HG03039 (cell line): ENCODE measurements around the gene ZNF90.
"Not testable (repeated sequence)": the region's sequence is repeated elsewhere in the genome, so short reads cannot be mapped to it uniquely, and the experiment has no call there.

ENCODE experiments used
- ATAC-seq: cut with Tn5 transposase; IDR thresholded peaks from one replicate; pipeline ENCODE4 v1.9.1; 2021; ENCODE audit warnings: mild to moderate bottlenecking, moderate library complexity; ENCODE audit not compliant: unreplicated experiment

The ZNF90 gene

GRCh38 chr19:20077791-20078463, at the start of gene ZNF90:
ZNF90 (plus strand) TSS chr19:20078000; CDS start chr19:20078133, 133 bp downstream.
- ATAC-seq = peak; percentile 81

GRCh38 chr19:20028611-20029010, 49.2 kb upstream of the ZNF90 start:
- no peak for ATAC-seq

- ATAC-seq = no peak
Measured at GRCh38 chr19:20035935-20036334, 41.9 kb upstream of the ZNF90 start.

GRCh38 chr19:20038358-20039202, 39.2 kb upstream of the ZNF90 start:
- ATAC-seq = no peak

- peak; percentile 95 for ATAC-seq
Measured at GRCh38 chr19:20039203-20039723, 38.5 kb upstream of the ZNF90 start, which contains the start of gene ZNF682. ZNF682 (minus strand) TSS chr19:20039505; CDS start chr19:20039345, 160 bp downstream.

GRCh38 chr19:20044663-20045062, 33.1 kb upstream of the ZNF90 start:
- ATAC-seq = no peak

- ATAC-seq = not testable (repeated sequence)
Measured at GRCh38 chr19:20045742-20046141, 32.1 kb upstream of the ZNF90 start.

GRCh38 chr19:20051841-20052768, 25.7 kb upstream of the ZNF90 start:
- peak; percentile 90 for ATAC-seq

GRCh38 chr19:20058738-20059137, 19.1 kb upstream of the ZNF90 start:
- not testable (repeated sequence) for ATAC-seq

GRCh38 chr19:20060282-20060681, 17.5 kb upstream of the ZNF90 start:
- ATAC-seq = no peak

GRCh38 chr19:20066861-20067260, 10.9 kb upstream of the ZNF90 start:
- ATAC-seq = no peak

- no peak for ATAC-seq
Measured at GRCh38 chr19:20067943-20068342, 9.9 kb upstream of the ZNF90 start.

GRCh38 chr19:20068559-20068958, 9.2 kb upstream of the ZNF90 start:
- ATAC-seq = not testable (repeated sequence)

GRCh38 chr19:20070691-20071090, 7.1 kb upstream of the ZNF90 start:
- no peak for ATAC-seq

GRCh38 chr19:20072936-20073335, 4.9 kb upstream of the ZNF90 start:
- no peak for ATAC-seq

- ATAC-seq = no peak
Measured at GRCh38 chr19:20078581-20079031, 806 bp downstream of the ZNF90 start.

- no peak for ATAC-seq
Measured at GRCh38 chr19:20079476-20079875, 1.7 kb downstream of the ZNF90 start.

- no peak for ATAC-seq
Measured at GRCh38 chr19:20080656-20081055, 2.9 kb downstream of the ZNF90 start.

GRCh38 chr19:20082232-20082833, 4.5 kb downstream of the ZNF90 start:
- not testable (repeated sequence) for ATAC-seq

- ATAC-seq = not testable (repeated sequence)
Measured at GRCh38 chr19:20082876-20083275, 5.1 kb downstream of the ZNF90 start.
